ENCODE data around the gene ADRA2B.

Gene ADRA2B

DNA sequence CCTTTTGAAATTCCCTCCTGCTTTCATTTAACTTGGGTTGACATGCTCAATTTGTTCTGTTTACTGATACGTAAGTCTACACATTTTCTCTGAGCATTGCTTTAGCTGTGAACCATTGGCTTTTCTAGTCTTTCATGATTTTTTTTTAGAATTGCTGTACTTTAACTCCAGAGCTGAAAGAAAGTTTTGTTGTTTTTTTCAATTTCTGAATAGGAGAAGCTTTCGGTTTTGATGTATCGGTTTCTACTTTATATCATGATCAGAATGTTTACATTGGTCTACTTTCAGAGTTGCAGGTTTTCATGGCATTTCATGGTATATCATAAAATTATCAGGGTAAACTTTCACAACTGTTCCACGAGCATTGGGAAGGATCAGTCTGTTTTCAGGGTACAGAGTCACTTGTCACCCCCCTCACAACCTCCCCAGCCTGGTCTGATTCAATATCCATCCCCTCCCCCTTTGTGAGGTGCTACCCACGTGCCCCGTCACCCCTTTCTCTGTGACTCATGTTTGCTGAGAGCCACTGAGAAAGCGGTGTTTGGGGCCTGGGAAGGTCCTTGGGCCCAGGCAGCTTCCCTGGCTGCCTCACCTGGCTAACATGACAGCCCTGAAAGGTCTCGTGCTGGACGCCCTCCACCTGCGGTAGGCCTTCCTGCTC lies 14.9 kb upstream of the ADRA2B start:
- no peak for TF ChIP-seq EZH2phosphoT487 (IDR thresholded peaks at IDR 0.05; ENCODE audit: borderline replicate concordance)
- TF ChIP-seq, protein P1, sequence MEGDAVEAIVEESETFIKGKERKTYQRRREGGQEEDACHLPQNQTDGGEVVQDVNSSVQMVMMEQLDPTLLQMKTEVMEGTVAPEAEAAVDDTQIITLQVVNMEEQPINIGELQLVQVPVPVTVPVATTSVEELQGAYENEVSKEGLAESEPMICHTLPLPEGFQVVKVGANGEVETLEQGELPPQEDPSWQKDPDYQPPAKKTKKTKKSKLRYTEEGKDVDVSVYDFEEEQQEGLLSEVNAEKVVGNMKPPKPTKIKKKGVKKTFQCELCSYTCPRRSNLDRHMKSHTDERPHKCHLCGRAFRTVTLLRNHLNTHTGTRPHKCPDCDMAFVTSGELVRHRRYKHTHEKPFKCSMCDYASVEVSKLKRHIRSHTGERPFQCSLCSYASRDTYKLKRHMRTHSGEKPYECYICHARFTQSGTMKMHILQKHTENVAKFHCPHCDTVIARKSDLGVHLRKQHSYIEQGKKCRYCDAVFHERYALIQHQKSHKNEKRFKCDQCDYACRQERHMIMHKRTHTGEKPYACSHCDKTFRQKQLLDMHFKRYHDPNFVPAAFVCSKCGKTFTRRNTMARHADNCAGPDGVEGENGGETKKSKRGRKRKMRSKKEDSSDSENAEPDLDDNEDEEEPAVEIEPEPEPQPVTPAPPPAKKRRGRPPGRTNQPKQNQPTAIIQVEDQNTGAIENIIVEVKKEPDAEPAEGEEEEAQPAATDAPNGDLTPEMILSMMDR (conservative IDR thresholded peaks at IDR 0.05; ENCODE audit: low read length) = no peak
- H3K36me3 ChIP-seq (ENCODE audit: insufficient read depth, low read length) = no peaks in the 10 kb centered on the region
- H3K9me3 ChIP-seq (ENCODE audit: insufficient read depth, low read depth, low read length) = no peaks in the 10 kb centered on the region
- H4K20me1 ChIP-seq (ENCODE audit: insufficient read depth, low read length, poor library complexity, severe bottlenecking) = no peaks in the 10 kb centered on the region
- H3K4me3 ChIP-seq (ENCODE audit: low read length, poor library complexity, severe bottlenecking) = no peak overlapping the region
- no peak overlapping the region for H3K9ac ChIP-seq (ENCODE audit: low read depth, low read length, poor library complexity, severe bottlenecking)
- H3K9me2 ChIP-seq (replicated peaks; ENCODE audit: low read depth, low read length) = no peaks in the 10 kb centered on the region
- H3K27me3 ChIP-seq (ENCODE audit: insufficient read depth, low read length, poor library complexity, severe bottlenecking) = no peaks in the 10 kb centered on the region
- H2AFZ ChIP-seq (ENCODE audit: low read length) = no peak overlapping the region
- H3K4me2 ChIP-seq (ENCODE audit: low read depth, low read length, poor library complexity, severe bottlenecking) = no peak overlapping the region
- H3K4me1 ChIP-seq (ENCODE audit: insufficient read depth, low read length, poor library complexity, severe bottlenecking) = no peaks in the 10 kb centered on the region
- no peaks in the 10 kb centered on the region for H3K79me2 ChIP-seq (ENCODE audit: insufficient read depth, low read length)
- no peaks in the 10 kb centered on the region for H3F3A ChIP-seq (ENCODE audit: low read depth)

DNA sequence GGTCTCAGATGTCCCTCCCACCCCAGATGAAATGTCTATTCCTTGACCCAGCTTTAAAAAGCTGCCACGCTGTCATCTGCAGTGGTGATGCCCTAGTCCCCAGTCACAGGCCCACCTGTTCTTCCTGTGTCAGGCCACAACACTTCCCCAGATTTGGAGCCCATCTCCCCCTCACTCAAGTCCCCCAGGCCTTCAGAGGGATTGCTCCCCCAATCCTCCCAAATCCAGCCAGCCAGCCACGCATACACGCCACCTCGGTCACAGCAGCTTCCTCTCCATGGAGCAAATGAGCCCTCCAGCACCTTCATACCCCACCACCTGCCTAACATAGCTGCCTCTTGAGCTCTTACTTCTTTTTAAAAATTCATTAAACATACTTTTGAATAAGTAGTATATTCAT lies 14.1 kb upstream of the ADRA2B start:
- Histone ChIP-seq H2AFZ (ENCODE audit: low read length) (no peak overlapping the region), H3K36me3 (ENCODE audit: insufficient read depth, low read length) (no peaks in the 10 kb centered on the region), H3K9me2 (replicated peaks; ENCODE audit: low read depth, low read length) (no peaks in the 10 kb centered on the region), H3K9ac (ENCODE audit: low read depth, low read length, poor library complexity, severe bottlenecking) (no peak overlapping the region), H3K4me1 (ENCODE audit: insufficient read depth, low read length, poor library complexity, severe bottlenecking) (no peaks in the 10 kb centered on the region), H3K4me2 (ENCODE audit: low read depth, low read length, poor library complexity, severe bottlenecking) (no peak overlapping the region), H3K79me2 (ENCODE audit: insufficient read depth, low read length) (no peaks in the 10 kb centered on the region), H3K4me3 (ENCODE audit: low read length, poor library complexity, severe bottlenecking) (no peak overlapping the region), H3K27me3 (ENCODE audit: insufficient read depth, low read length, poor library complexity, severe bottlenecking) (no peaks in the 10 kb centered on the region), H3K9me3 (ENCODE audit: insufficient read depth, low read depth, low read length) (no peaks in the 10 kb centered on the region), H4K20me1 (ENCODE audit: insufficient read depth, low read length, poor library complexity, severe bottlenecking) (no peaks in the 10 kb centered on the region), H3F3A (ENCODE audit: low read depth) (no peaks in the 10 kb centered on the region)
- TF ChIP-seq, protein P1 (conservative IDR thresholded peaks at IDR 0.05; ENCODE audit: low read length) = no peak
- TF ChIP-seq EZH2phosphoT487 (IDR thresholded peaks at IDR 0.05; ENCODE audit: borderline replicate concordance) = no peak

DNA sequence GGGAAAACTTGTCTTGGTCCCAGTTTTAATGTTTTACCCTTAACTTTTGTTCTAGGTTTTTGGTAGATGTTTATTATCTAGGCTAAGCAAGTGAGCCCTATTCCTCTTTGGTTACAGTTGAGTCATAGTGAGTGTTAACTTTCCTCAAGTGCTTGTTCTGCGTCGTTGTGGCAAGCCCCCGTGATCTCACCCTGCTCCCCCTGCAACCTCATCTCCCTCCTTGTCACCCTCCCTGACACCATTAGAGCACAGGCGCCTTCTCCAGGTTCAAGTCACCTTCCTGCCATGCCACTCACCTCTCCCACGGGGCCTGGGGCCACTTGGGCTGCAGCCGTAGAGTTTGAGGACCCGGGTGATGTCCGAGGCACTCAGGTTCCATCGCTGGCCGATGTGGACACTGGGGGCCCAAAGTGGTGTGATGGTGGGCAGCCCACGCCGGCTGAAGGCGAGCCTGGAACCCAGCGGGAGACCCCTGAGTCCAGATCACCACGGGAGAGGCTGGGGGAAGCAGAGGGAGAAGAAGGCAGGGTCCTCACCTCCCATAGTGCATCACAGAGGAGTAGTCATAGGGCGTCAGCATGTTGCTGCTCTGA lies 13.3 kb upstream of the ADRA2B start:
- Histone ChIP-seq H4K20me1 (ENCODE audit: insufficient read depth, low read length, poor library complexity, severe bottlenecking) (no peaks in the 10 kb centered on the region), H3K36me3 (ENCODE audit: insufficient read depth, low read length) (no peaks in the 10 kb centered on the region), H3K9me3 (ENCODE audit: insufficient read depth, low read depth, low read length) (no peaks in the 10 kb centered on the region), H3K9me2 (replicated peaks; ENCODE audit: low read depth, low read length) (no peaks in the 10 kb centered on the region), H3K79me2 (ENCODE audit: insufficient read depth, low read length) (no peaks in the 10 kb centered on the region), H3K9ac (ENCODE audit: low read depth, low read length, poor library complexity, severe bottlenecking) (no peak overlapping the region), H3F3A (ENCODE audit: low read depth) (no peaks in the 10 kb centered on the region), H3K27me3 (ENCODE audit: insufficient read depth, low read length, poor library complexity, severe bottlenecking) (no peaks in the 10 kb centered on the region), H3K4me1 (ENCODE audit: insufficient read depth, low read length, poor library complexity, severe bottlenecking) (no peaks in the 10 kb centered on the region), H2AFZ (ENCODE audit: low read length) (no peak overlapping the region), H3K4me2 (ENCODE audit: low read depth, low read length, poor library complexity, severe bottlenecking) (no peak overlapping the region), H3K4me3 (ENCODE audit: low read length, poor library complexity, severe bottlenecking) (no peak overlapping the region)
- no peak for TF ChIP-seq EZH2phosphoT487 (IDR thresholded peaks at IDR 0.05; ENCODE audit: borderline replicate concordance)
- TF ChIP-seq, protein P1 (conservative IDR thresholded peaks at IDR 0.05; ENCODE audit: low read length) = no peak
